Measurements from ENCODE around the gene BLID.

- no peak for TF ChIP-seq CTCF (IDR thresholded peaks at IDR 0.05; ENCODE audit: poor library complexity, severe bottlenecking)
- no peak for TF ChIP-seq POLR2AphosphoS5 (IDR thresholded peaks at IDR 0.05)
- no peak for TF ChIP-seq EZH2 (IDR thresholded peaks at IDR 0.05; ENCODE audit: borderline replicate concordance, insufficient read depth, low read length, poor library complexity, severe bottlenecking)
- no peak for TF ChIP-seq REST (IDR thresholded peaks at IDR 0.05; ENCODE audit: borderline replicate concordance)
- no peak for TF ChIP-seq MXI1 (conservative IDR thresholded peaks at IDR 0.05; ENCODE audit: poor library complexity, severe bottlenecking)
- TF ChIP-seq RAD21 (conservative IDR thresholded peaks at IDR 0.05), result no peak
- TF ChIP-seq TAF1 (IDR thresholded peaks at IDR 0.05; ENCODE audit: low read depth), result no peak
These were observed 8.4 kb downstream of the BLID start for GRCh38 chr11:122107566-122107965.

Data from neural cell (in vitro differentiated cells).